Measurements from ENCODE around the gene AKR1B1.
"Not testable (repeated sequence)": the region's sequence is repeated elsewhere in the genome, so short reads cannot be mapped to it uniquely, and the experiment has no call there.

Gene AKR1B1

DNA sequence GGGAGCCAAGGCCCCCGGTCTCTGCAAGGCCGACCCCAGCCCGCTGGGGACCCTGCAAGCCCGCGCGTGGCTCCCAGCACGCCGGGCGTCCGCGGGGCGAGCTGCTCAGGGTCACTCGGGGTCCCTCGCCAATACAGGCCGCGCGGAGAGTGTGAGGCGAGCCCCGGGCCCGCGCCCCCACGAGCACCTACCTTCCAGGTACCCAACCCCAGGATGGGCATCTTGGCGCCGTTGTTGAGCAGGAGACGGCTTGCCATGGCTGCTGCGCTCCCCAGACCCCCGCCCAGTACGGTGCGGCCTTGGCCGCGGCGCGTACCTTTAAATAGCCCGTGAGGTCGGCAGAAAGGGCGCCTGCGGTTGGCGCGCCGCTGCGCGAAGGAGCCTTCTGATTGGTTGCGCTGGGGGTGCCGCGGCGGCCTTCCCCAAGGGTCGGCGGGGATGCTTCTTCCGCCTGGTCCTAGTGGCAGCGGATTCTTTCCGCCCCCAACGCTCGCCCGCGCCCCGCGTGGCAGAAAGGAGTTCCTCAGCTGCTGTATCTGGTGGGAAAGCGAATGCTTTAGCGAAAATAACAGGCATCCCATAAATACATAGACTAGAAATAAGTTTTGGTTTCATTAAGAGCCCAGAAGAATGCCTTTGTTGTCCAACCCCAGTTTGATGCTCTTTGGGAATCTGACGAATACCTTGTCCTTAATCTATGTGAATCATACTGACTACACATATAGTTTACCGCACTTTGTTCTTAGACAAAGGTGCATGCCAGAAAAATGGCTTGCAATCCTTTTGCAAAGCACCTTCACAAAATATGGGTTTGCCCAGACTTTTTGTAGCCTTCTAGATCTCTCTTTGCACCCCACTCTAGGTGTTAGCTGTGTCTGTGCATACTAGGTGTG, at the start of gene AKR1B1:
TSS of gene AKR1B1 (minus strand) at position 295 of the 893 bp plus-strand sequence. CDS start at position 257, 38 bp downstream.
- in situ Hi-C loops (cut with HindIII; ENCODE audit: low sequenced_read_pairs), result no loop called here

GRCh38 chr7:134505856-134506255, 47.0 kb upstream of the AKR1B1 start:
- in situ Hi-C loops (cut with HindIII; ENCODE audit: low sequenced_read_pairs), result loop anchor here (5.0 kb wide), 1 partner anchor 69 kb away; no protein-coding TSS in a partner anchor

DNA sequence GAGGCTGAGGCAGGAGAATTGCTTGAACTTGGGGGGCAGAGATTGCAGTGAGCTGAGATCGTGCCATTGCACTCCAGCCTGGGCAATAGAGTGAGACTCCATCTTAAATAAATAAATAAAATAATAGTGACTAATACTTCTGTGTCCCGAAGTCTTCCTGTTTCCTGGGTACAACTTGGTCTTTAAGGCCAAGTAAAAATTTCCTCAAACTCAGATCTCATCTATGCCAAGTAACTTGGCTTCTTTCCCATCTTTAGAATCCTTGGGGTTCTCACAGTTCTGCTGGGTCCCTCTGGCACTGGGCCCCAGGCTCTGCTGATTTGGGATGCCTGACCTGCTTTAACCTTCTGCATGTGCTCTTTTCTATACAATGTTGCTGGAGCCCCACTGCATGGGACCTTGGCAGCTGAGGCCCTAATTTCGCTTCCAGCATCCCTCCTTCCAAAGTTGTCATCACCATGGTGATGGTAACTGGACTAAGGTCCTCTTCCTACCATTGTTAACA, 45.8 kb upstream of the AKR1B1 start:
- in situ Hi-C loops (cut with HindIII; ENCODE audit: low sequenced_read_pairs), result loop anchor here (5.0 kb wide), 1 partner anchor 67 kb away; no protein-coding TSS in a partner anchor

- in situ Hi-C loops (cut with HindIII; ENCODE audit: low sequenced_read_pairs), result no loop called here
These were observed 43.8 kb upstream of the AKR1B1 start for GRCh38 chr7:134502463-134503371.

- in situ Hi-C loops (cut with HindIII; ENCODE audit: low sequenced_read_pairs), result no loop called here
These were observed 42.1 kb upstream of the AKR1B1 start for GRCh38 chr7:134500982-134501381.

GRCh38 chr7:134500406-134500805, 41.5 kb upstream of the AKR1B1 start:
- in situ Hi-C loops (cut with HindIII; ENCODE audit: low sequenced_read_pairs), result no loop called here

DNA sequence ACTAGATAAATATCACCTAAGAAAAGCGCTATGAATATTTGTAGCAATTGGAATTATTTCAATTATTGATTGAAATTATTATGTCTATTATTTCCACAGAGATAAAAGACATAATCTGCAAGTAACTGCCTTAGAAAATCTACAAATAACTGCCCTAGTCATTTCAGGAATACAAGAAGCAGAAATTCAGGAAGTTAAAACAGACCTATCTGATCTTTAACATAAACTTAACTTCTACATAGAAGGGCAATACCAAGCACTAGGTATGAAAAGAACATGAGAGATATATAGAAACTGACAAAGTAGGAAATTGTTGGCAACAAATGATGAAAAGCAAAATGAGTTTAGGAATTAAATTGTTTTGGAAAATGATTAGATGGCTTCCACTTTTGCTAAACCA, 36.6 kb upstream of the AKR1B1 start:
- in situ Hi-C loops (cut with HindIII; ENCODE audit: low sequenced_read_pairs), result no loop called here

DNA sequence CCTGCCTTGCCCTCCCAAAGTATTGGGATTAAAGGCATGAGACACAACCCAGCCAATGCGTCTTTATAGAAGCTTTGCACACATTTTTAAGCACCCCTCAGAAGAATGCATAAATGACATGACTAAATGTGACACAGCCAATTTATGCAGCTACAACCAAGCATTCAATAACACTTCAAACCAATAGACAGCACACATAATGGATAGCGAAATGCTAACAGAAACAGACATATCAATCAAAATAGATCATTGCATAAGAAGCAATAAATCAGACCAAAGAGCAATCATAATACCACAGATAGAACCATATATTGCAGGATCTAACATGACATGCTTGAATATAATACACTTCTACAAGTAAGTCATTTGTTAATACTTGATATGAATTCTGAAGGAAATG, 34.2 kb upstream of the AKR1B1 start:
- in situ Hi-C loops (cut with HindIII; ENCODE audit: low sequenced_read_pairs), result no loop called here

GRCh38 chr7:134487721-134488120, 28.8 kb upstream of the AKR1B1 start:
- in situ Hi-C loops (cut with HindIII; ENCODE audit: low sequenced_read_pairs), result not testable (repeated sequence)

DNA sequence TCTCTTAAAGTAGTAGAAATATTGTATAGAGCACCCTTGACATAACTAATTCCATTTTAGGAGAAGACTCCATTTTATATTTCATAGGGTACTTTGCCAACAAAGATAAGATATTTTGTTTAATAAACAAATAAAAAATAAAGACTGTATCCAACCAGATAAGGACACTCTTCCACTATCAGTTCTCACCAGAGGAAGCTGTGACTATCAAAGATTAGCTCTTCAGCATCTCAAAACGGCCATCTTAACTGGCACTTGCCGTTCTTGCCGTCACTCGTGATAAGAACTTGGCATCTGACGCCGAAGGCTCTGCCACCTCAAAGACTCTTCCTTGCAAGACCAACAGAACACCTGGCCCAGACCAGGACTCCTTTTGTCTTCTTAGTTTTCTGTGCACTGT, 26.3 kb upstream of the AKR1B1 start:
- in situ Hi-C loops (cut with HindIII; ENCODE audit: low sequenced_read_pairs), result no loop called here

- in situ Hi-C loops (cut with HindIII; ENCODE audit: low sequenced_read_pairs), result no loop called here
These were observed 24.4 kb upstream of the AKR1B1 start for GRCh38 chr7:134483296-134483695.

DNA sequence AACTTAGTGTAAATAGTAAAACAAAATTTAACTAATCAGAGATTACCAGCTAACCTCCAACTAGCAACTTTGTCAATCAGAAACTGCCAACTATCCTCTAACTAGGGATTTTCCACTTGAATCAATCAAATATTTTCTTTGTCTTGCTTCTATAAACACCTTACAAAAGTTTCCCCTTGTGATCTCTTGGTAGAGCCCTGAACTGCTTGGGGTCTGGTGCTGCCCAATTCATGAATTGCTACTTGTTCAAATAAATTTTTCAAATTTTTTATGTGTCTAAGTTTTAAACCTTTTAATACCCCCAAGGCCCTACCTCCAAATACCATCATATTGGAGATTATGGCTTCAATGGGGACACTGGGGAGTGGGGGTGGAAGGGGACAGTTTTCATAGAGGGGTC, 24.0 kb upstream of the AKR1B1 start:
- in situ Hi-C loops (cut with HindIII; ENCODE audit: low sequenced_read_pairs), result no loop called here

- in situ Hi-C loops (cut with HindIII; ENCODE audit: low sequenced_read_pairs), result no loop called here
These were observed 22.3 kb upstream of the AKR1B1 start for GRCh38 chr7:134481167-134481566.

- in situ Hi-C loops (cut with HindIII; ENCODE audit: low sequenced_read_pairs), result no loop called here
These were observed 21.8 kb upstream of the AKR1B1 start for GRCh38 chr7:134480730-134481129.

GRCh38 chr7:134480202-134480601, 21.3 kb upstream of the AKR1B1 start:
- in situ Hi-C loops (cut with HindIII; ENCODE audit: low sequenced_read_pairs), result no loop called here

- in situ Hi-C loops (cut with HindIII; ENCODE audit: low sequenced_read_pairs), result no loop called here
These were observed 19.8 kb upstream of the AKR1B1 start for GRCh38 chr7:134478707-134479106.

DNA sequence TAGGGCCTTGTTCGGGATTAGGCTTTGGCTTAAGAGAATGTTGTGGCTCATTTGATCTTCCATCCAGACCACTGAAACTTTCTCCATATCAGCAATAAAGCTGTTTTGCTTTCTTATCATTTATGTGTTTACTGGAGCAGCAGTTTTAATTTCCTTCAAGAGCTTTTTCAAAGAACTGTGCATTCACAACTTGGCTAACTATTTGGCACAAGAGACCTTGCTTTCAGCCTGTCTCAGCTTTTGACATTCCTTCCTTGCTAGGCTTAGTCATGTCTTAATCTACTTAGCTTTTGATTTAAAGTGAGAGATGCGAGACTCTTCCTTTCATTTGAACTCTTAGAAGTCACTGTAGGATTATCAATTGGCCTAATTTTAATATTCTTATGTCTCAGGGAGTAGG, 19.1 kb upstream of the AKR1B1 start:
- in situ Hi-C loops (cut with HindIII; ENCODE audit: low sequenced_read_pairs), result no loop called here

GRCh38 chr7:134476044-134476443, 17.1 kb upstream of the AKR1B1 start:
- in situ Hi-C loops (cut with HindIII; ENCODE audit: low sequenced_read_pairs), result no loop called here

- in situ Hi-C loops (cut with HindIII; ENCODE audit: low sequenced_read_pairs), result no loop called here
These were observed 15.9 kb upstream of the AKR1B1 start for GRCh38 chr7:134474828-134475227.

DNA sequence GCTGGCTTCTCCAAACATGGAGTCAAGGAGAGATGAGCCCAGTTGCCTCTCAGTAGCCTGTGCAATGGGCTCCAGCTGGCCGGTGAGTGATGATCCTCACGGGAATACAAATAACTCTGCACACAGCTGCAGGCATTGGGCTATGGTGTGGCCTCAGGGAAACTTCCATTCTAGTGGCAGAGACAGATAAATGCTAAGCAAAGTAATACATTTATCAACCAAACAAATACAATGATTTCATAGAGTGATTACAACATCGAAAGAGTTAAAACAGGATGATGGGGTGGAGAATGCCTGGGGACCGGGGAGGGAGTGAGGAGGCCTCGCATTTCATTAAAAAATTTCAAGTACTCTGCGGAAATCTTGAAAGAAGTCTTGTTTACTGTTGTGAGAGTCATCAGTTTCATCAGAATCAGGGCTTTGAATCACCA, 15.0 kb upstream of the AKR1B1 start:
- in situ Hi-C loops (cut with HindIII; ENCODE audit: low sequenced_read_pairs), result no loop called here

DNA sequence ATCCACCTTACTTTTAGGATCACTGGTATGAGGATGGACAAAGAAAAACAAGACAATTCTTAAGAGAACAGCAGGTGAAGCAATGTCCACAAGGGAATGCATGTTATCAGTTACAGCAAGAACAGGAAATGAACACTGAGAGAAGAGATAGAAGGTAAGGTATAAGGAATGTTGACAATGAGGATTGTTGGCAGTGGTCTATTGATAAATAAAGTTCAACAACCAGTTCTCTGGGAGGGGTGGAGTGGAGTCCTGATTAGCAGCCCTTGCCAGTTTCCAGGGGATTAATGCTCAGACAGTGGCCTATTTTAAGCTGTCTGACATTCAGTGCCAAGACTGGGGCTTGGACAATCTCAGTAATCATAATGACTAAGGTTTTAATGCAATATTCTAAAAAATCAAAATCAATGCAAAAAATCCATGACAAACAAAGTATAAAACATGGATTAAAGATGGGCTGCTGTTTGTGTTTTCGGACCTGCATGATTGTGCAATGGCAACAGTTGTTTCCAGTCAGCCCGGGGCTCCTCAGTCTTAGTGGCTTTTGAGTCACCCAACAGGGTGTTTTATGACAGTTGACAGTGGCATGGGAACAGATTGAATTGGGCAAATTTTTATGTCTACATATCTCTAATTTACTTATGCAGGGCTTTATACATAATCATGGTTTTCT, 13.8 kb upstream of the AKR1B1 start:
- in situ Hi-C loops (cut with HindIII; ENCODE audit: low sequenced_read_pairs), result no loop called here

Data from endothelial cell of hepatic sinusoid (primary cell).